Measurements from ENCODE around the gene SIGMAR1. TPM values are rescaled to one million over a fixed set of nuclear protein-coding genes. Genes with fewer than 3 reads are reported as not detected.

SIGMAR1 gene
- total RNA-seq, 4 donors from 2014 or later: 34.1 to 86.7 (median 68.7) TPM

- TF ChIP-seq CTCF (IDR thresholded peaks at IDR 0.05; ENCODE audit: low read depth): no peak
Measured at GRCh38 chr9:34654323-34655051, 16.9 kb upstream of the SIGMAR1 start.

DNA sequence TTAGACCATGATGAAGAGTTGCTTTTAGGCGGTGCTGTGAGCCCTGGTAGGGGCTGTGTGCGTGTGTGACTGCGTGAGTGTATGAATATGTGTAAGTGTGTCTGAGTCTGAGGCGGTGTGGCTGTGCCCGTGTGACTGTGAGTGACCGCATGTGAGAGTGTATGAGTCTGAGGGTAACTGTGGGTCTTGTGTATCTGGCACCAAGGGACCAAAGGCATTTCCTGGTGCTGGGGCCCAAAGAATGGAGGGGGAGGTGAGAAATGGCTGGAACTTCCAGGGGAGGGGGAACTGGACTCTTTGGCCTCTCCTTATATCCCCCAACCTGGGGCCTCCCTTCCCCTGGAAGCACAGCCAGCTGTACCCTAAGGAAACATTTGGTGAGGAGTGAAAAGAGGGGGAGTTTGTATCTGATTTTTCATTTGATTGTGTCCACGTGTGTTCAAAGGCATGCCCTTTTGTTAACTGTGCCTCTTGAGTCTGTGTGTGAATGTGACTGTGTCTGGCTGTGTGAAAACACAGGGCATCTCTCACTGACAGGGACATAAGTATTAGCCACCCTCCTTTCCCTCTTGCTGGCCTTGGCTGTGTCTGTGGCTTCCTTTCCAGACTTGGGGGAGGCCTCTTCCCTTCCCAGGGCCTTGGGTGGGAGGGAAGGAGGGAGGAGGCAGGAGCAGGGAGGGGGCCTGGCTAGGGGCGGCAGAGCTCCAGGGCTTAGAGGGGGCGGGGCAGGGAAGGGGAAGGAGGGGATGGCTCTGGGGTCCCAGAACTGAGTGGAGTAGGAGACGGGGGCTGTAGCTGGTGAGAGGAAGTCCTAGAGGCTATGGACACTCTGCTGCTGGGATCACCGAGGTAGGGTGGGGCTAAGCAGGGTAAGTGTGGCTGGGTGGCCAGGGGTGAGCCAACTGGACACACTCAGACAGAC, 15.8 kb upstream of the SIGMAR1 start:
- TF ChIP-seq CTCF (IDR thresholded peaks at IDR 0.05; ENCODE audit: low read depth): no peak

- no peak for TF ChIP-seq CTCF (IDR thresholded peaks at IDR 0.05; ENCODE audit: low read depth)
Measured at GRCh38 chr9:34652602-34653000, 15.0 kb upstream of the SIGMAR1 start.

DNA sequence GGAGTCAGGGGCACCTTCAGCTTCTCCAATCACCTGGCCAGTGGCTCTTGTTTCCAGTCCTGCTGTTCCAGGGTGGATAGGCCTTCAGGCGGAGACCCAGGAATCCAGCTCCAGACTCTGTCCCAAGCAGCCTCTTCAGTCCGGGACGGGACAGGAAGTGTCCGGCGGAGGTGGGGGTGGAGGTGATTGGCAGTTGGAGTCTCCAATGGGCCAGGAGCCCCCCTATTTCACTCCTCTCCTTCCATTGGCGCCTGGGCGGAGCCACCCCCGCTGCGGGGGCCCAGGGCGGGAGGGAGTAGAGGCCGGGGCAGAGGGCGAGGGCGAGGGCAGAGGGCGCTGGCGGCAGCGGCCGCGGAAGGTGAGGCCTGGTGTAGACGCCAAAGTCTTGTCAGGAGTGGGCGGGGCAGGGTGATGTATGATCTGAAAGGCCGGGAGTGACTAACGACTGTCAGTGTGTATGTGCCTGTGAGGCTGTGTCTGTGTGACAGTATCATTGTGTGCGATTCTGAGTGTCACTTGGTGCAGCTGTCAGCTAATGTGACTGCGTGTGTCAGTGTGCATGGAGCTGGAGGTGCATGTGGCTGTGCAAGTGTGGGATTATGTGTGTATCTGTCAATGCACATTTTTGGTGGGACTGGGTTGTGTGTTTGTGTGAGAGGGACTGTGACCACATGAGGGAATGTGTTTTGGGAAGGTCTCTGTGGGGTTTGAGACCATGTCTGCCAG, 14.5 kb upstream of the SIGMAR1 start, which contains the start of gene IL11RA:
Gene IL11RA (plus strand): TSS at position 310 of the 726 bp plus-strand sequence. CDS start 3,033 bp downstream, outside the sequence.
- TF ChIP-seq CTCF (IDR thresholded peaks at IDR 0.05; ENCODE audit: low read depth): no peak

- no peak for TF ChIP-seq CTCF (IDR thresholded peaks at IDR 0.05; ENCODE audit: low read depth)
Measured at GRCh38 chr9:34651321-34651720, 13.7 kb upstream of the SIGMAR1 start.

DNA sequence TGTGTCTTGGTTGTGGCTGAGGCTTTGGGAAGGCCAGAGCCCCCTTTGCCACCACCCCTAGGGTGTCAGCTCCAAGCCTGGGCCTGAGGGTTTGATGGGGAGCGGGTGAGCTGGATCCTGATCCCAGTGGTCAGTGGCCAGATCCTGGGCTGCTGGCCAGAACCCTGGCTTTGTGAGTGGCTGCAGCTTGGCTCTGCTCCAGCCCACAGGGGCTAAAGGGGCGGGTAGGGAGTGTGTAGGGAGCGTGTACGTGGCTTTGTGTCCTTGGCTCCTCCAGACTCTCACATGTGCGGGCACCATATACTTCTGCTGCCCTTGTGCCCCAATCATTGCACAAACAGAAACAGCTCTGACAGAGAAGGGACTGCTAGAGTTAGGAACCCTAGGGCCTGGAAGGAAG, 13.2 kb upstream of the SIGMAR1 start:
- TF ChIP-seq CTCF (IDR thresholded peaks at IDR 0.05; ENCODE audit: low read depth): no peak

Measured in subcutaneous adipose tissue (tissue), 4 donors.